Measurements from ENCODE around the gene DOK7. TPM values are rescaled to one million over a fixed set of nuclear protein-coding genes. Genes with fewer than 3 reads are reported as not detected.
A peak's percentile ranks its signal among the peaks of the same experiment; 100 is the strongest.

The DOK7 gene
- total RNA-seq, 2 donors from 2014 or later = 6.3 to 7.0 TPM

- TF ChIP-seq POLR2A (IDR thresholded peaks at IDR 0.05) (no peak), CTCF (IDR thresholded peaks at IDR 0.05) (no peak)
- DNase-seq (peak in 1 of 4 donors; percentile 6), ATAC-seq (no peak)
- WGBS, 2 donors = 85 to 90% methylated on average over 15 of the region's 15 CpGs
- H3K27ac ChIP-seq = no peak overlapping the region
- H3K27me3 ChIP-seq = no peaks in the 10 kb centered on the region
- no peaks in the 10 kb centered on the region for H3K9me3 ChIP-seq
- H3K4me1 ChIP-seq = no peaks in the 10 kb centered on the region
- intact Hi-C loops (cut with DNase I) = no loop called here
- H3K36me3 ChIP-seq (replicated peaks in 1 of 2; ENCODE audit: insufficient read depth in 1 of 2, low read depth in 2 of 2) = no peaks in the 10 kb centered on the region
- no peak overlapping the region for H3K4me3 ChIP-seq
These were observed 43.1 kb upstream of the DOK7 start for GRCh38 chr4:3419836-3420605.

- intact Hi-C loops (cut with DNase I) = no loop called here
- Histone ChIP-seq H3K36me3 (replicated peaks in 1 of 2; ENCODE audit: insufficient read depth in 1 of 2, low read depth in 2 of 2) (no peaks in the 10 kb centered on the region), H3K4me3 (no peak overlapping the region), H3K27ac (no peak overlapping the region), H3K27me3 (no peaks in the 10 kb centered on the region), H3K4me1 (no peaks in the 10 kb centered on the region), H3K9me3 (no peaks in the 10 kb centered on the region)
- DNase-seq (no peak), ATAC-seq (no peak)
- WGBS, 2 donors = 83 to 95% methylated on average over 12 of the region's 12 CpGs
- TF ChIP-seq POLR2A (IDR thresholded peaks at IDR 0.05) (no peak), CTCF (IDR thresholded peaks at IDR 0.05) (no peak)
These were observed 42.5 kb upstream of the DOK7 start for GRCh38 chr4:3420606-3420955.

- no peaks in the 10 kb centered on the region for H3K9me3 ChIP-seq
- ATAC-seq (no peak), DNase-seq (no peak)
- H3K4me1 ChIP-seq = no peaks in the 10 kb centered on the region
- intact Hi-C loops (cut with DNase I) = no loop called here
- no peak overlapping the region for H3K4me3 ChIP-seq
- WGBS, 2 donors = 92 to 93% methylated on average over 10 of the region's 10 CpGs
- H3K36me3 ChIP-seq (replicated peaks in 1 of 2; ENCODE audit: insufficient read depth in 1 of 2, low read depth in 2 of 2) = no peaks in the 10 kb centered on the region
- no peak overlapping the region for H3K27ac ChIP-seq
- no peaks in the 10 kb centered on the region for H3K27me3 ChIP-seq
- no peak for TF ChIP-seq CTCF (IDR thresholded peaks at IDR 0.05)
- TF ChIP-seq POLR2A (IDR thresholded peaks at IDR 0.05) = no peak
These were observed 42.1 kb upstream of the DOK7 start for GRCh38 chr4:3420956-3421355.

- no peak for TF ChIP-seq POLR2A (IDR thresholded peaks at IDR 0.05)
- no peak for TF ChIP-seq CTCF (IDR thresholded peaks at IDR 0.05)
These were observed 41.6 kb upstream of the DOK7 start for GRCh38 chr4:3421470-3421869.

GRCh38 chr4:3422241-3422801 lies 40.8 kb upstream of the DOK7 start:
- H3K9me3 ChIP-seq = no peaks in the 10 kb centered on the region
- H3K36me3 ChIP-seq (replicated peaks in 1 of 2; ENCODE audit: insufficient read depth in 1 of 2, low read depth in 2 of 2) = no peaks in the 10 kb centered on the region
- intact Hi-C loops (cut with DNase I) = no loop called here
- ATAC-seq (no peak), DNase-seq (no peak)
- no peak overlapping the region for H3K4me3 ChIP-seq
- H3K27me3 ChIP-seq = no peaks in the 10 kb centered on the region
- no peak for TF ChIP-seq POLR2A (IDR thresholded peaks at IDR 0.05)
- TF ChIP-seq CTCF (IDR thresholded peaks at IDR 0.05) = no peak
- no peaks in the 10 kb centered on the region for H3K4me1 ChIP-seq
- no peak overlapping the region for H3K27ac ChIP-seq
- 89 to 97% methylated on average over 6 to 21 of the region's 29 CpGs for WGBS, 2 donors

More at GRCh38 chr4:3421470-3421869, 41.6 kb upstream of the DOK7 start:
- ATAC-seq (no peak), DNase-seq (no peak)
- no peaks in the 10 kb centered on the region for H3K27me3 ChIP-seq
- no peak overlapping the region for H3K4me3 ChIP-seq
- intact Hi-C loops (cut with DNase I) = no loop called here
- H3K4me1 ChIP-seq = no peaks in the 10 kb centered on the region
- H3K27ac ChIP-seq = no peak overlapping the region
- WGBS, 2 donors = 84 to 90% methylated on average over 9 to 11 of the region's 12 CpGs
- H3K9me3 ChIP-seq = no peaks in the 10 kb centered on the region
- no peaks in the 10 kb centered on the region for H3K36me3 ChIP-seq (replicated peaks in 1 of 2; ENCODE audit: insufficient read depth in 1 of 2, low read depth in 2 of 2)

Measured in body of pancreas (tissue), 4 donors.